Activated CD8-positive, alpha-beta memory T cell treated with anti-CD3 and anti-CD28 coated beads for 4 hours (primary cell): ENCODE results near the gene SLC39A11.
"Not testable (repeated sequence)": the region's sequence is repeated elsewhere in the genome, so short reads cannot be mapped to it uniquely, and the experiment has no call there.

Experiments
- DNase-seq, 2 donors: peaks; one replicate each; pipeline ENCODE4 v3.0.0-alpha.2; 2020; ENCODE audit warnings: low read depth in 2 of 2

SLC39A11 gene

GRCh38 chr17:73007407-73007806, 85.1 kb downstream of the SLC39A11 start:
- DNase-seq, result no peak

- DNase-seq, result no peak
Observed at GRCh38 chr17:73005360-73005759, 87.1 kb downstream of the SLC39A11 start.

DNA sequence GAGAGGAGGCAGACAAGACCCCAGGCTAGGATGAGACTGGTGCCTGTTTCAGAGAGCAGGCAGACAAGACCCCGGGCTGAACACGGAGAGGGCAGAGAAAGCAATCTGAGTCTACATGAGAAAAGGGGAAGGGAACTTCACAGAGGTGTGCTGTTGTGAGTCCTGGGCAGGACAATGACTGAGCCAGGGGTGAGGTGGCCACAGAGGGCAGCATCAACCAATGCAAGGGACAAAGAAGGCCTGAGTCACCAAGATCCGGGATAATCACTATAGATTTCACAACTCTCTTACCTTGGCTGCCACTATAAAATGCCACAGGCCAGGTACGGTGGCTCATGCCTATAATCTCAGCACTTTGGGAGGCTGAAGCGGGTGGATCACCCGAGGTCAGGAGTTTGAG, 89.0 kb downstream of the SLC39A11 start:
- no peak for DNase-seq

DNA sequence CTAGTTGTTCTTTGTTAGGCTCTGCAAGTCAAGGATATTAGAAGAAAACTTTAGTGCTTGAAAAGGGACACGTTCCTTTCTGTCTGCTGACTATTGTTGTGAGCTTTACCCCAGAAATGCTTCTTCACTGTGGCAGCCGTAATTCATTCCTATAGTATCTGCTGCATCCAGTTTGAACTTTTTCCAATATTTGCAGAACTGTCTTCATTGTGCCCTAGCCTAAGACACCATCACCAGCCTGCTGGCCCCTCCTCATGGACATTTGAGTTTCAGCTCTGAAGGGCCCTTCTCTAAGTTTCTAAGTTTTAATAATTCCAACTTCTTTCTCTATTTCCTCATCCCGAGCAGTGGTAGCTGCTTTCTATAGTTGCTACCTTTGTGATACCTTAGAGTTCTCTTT, 91.7 kb downstream of the SLC39A11 start:
- DNase-seq, result no peak

DNA sequence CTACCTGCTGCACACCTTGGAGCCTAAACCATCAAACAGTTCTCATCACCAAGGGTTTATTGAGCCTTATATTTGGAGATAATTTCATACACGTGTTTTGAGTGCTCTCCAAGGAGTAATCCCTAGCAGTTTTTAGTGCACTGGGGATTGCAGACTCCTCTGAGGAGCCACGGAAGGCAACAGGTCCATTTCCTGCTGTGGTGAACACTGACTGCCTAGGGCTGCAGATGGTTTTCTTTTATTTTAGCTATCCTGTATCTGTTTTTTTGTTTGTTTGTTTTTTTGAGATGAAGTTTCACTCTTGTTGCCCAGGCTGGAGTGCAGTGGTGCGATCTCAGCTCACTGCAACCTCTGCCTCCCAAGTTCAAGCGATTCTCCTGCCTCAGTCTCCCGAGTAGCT, 93.0 kb downstream of the SLC39A11 start:
- not testable (repeated sequence) for DNase-seq

DNA sequence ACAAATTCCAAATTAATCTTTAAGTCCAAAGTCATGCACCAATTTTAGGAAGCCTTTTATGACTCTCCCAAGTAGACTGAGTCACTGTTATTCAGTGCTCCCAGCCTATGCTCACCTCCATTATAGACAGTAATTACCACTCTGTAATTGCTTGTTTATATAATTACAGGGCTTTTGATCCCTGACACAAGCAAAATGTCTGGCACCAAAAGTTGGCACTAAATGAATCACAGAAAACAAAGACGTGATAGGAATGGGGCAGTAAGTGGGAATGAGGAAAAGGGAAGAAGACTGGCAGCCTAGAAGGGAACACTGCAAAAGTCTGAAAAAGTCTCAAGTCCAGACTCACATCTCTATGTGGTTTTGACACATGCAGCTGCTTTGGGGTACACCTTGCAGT, 94.1 kb downstream of the SLC39A11 start:
- DNase-seq, result no peak

DNA sequence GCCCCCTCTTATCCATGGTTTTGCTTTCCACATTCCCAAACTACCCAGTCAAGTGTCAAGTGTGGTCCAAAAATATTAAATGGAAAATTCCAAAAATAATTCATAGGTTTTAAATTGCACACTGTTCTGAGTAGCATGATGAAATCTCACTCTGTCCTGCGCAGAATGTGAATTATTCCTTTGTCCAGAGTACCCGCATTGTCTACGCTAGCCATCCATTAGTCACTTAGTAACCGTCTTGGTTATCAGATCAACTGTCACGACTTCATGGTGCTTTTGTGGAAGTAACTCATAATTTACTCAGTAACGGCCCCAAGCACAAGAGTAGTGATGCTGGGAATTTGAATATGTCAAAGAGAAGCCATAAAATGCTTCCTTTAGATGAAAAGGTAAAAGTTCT, 94.9 kb downstream of the SLC39A11 start:
- DNase-seq, result no peak

GRCh38 chr17:72996791-72997190, 95.7 kb downstream of the SLC39A11 start:
- DNase-seq, result no peak

GRCh38 chr17:72995008-72995656, 97.4 kb downstream of the SLC39A11 start:
- no peak for DNase-seq

DNA sequence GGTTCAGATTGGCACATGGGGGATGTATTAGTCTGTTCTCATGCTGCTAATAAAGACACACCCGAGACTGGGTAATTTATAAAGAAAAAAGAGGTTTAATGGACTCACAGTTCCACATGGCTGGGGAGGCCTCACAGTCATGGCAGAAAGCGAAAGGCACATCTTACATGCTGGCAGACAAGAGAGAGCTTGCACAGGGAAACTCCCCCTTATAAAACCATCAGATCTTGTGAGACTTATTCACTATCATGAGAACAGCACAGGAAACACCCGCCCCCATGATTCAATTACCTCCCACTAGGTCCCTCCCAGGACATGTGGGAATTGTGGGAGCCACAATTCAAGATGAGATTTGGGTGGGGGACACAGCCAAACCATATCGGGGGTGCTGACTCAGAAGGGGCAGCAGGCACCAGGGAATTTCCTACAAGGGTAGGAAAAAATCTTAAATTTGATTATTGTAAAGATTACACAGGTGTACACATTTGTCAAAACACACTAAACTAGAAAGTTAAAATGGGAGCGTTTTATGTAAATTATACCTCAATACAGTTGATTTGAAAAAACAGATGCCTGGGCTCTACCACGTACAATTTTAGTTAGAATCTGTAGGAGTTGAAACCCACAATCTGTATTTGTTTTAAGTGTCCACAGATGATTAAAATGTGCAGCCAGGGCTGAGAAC, 99.6 kb downstream of the SLC39A11 start:
- DNase-seq, result peak in 1 of 2 donors; percentile 4

GRCh38 chr17:72991651-72992050, 100.8 kb downstream of the SLC39A11 start:
- no peak for DNase-seq

GRCh38 chr17:72989074-72989610, 103.3 kb downstream of the SLC39A11 start:
- no peak for DNase-seq

DNA sequence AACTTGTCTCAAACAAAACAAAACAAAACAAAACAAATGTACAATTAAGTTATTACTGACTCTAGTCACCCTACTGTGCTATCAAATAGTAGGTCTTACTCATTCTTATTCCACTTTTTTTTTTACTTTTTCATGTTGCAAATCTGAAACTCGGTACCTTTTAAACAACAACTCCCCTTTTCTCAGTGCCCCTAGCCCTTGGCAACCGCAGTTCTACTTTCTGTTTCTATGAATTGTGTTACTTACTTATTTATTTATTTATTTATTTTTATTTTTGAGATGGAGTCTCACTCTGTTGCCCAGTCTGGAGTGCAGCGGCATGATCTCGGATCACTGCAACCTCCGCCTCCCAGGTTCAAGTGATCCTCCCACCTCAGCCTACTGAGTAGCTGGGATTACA, 104.0 kb downstream of the SLC39A11 start:
- DNase-seq, result no peak

DNA sequence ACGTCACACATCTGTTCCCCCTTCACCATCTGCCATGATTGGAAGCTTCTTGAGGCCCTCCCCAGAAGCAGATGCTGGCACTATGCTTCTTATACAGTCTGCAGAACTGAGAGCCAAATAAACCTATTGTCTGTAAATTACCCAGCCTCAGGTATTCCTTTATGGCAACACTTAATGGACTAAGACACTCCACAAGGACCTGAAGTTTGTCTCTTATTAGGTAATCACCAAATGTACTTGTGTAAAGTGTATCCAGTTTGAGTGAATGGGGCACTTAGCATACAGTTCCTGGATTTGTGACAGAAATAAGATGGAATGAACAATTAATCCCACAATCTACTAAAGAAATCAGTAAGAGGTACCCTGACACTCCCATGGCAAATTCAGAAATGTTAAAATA, 105.3 kb downstream of the SLC39A11 start:
- no peak for DNase-seq

DNA sequence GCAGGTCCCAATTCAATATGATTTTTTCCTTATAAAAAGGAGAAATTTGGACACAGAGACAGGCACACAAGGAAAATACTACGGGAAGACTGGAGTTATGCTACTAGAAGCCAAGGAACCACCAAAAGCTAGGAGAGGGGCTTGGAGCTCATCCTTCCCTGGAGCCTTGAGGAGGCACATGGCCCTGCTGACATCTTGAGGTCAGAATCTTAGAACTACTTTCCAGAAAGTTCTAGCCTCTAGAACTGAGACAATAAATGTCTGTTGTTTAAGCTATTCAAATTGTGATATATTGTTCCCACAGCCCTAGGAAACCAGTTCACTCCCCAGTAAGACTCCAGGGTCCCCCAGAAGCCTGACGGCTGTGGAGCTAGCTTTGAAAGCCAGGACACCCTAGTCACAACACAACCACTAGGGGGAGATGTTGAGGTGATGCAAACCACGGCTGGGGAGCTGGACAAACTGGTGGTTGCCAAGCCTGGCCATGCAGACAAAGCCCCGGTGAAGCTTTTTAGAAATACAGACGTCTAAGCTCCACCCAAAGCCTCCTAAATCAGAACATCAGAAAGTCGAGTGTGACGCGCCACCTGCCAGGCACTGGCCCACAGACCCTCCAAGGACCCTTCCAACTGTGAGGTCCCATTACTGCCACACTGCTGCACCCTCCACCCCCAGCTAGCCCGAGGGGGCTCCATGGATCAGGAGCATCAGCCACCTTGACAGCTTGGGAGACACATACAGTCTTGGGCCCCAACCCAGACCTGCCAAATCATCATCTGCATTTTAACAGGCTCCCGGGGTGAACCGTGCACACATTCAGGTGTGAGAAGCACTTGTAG, 106.4 kb downstream of the SLC39A11 start:
- DNase-seq, result peak; percentile 6 to 21

DNA sequence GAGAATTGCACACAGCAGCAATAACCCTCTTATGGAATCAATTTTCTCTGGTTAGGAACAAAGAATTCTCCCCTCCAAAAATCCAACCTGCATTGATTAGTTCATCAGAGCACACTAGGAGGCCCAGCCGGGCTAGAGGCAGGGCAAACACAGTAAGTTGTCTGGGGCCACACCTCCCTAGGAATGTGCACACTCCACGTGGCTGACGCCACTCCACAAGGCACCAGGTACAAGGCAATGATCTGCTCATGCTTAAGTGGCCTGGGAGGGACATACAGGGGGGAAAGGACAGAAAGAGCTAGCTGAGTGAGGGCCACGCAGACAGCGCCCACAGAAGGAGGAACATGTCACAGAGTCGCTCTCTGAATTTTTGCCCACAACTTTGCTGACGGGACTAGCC, 107.6 kb downstream of the SLC39A11 start:
- no peak for DNase-seq

- no peak for DNase-seq
Observed at GRCh38 chr17:72984145-72984925, 108.2 kb downstream of the SLC39A11 start.

GRCh38 chr17:72982680-72983079, 109.8 kb downstream of the SLC39A11 start:
- DNase-seq, result no peak

GRCh38 chr17:72978593-72979218, 113.8 kb downstream of the SLC39A11 start:
- no peak for DNase-seq

GRCh38 chr17:72977771-72978417, 114.6 kb downstream of the SLC39A11 start:
- DNase-seq, result no peak
